K562 (cell line): ENCODE data around the gene FCSK. TPM values are rescaled to one million over a fixed set of nuclear protein-coding genes. Genes with fewer than 3 reads are reported as not detected.

ENCODE experiments used
- ATAC-seq: fragments of 200-7000 bp; cut with Tn5 transposase; 3 replicates; pipeline ENCODE4 v1.9.1; 2020; ENCODE audit warnings: moderate library complexity
- BruUV-seq: library from RNA; stranded (reverse); fragments of 400-500 nt; replicated peaks from 2 replicates; lab custom pipeline; 2021; lab: Mats Ljungman, UMichigan
- CTCF ChIA-PET: fragments of 300-600 bp; formaldehyde crosslinking; extraction: SDS; loops from one replicate; lab custom pipeline; 2021; ENCODE audit warnings: low intra/inter-chr PET ratio; lab: Yijun Ruan, JAX
- POLR2A ChIA-PET: fragments of 300-600, 350-650 bp; sonication (Branson Sonifier 250); formaldehyde crosslinking; extraction: SDS; loops from one replicate; lab custom pipeline; 2021; ENCODE audit warnings: antibody characterized with exemption, inconsistent platforms; lab: Yijun Ruan, JAX
- DNase-seq, 4 experiments: peaks; one replicate each; pipeline versions ENCODE4 v3.0.0 to v3.0.0-alpha.2; 2011 to 2018; ENCODE audit warnings: low spot score in 3 of 4, mixed read lengths in 3 of 4; ENCODE audit errors: extremely low read depth in 1 of 4
- FAIRE-seq: peaks from 2 replicates; lab custom pipeline; 2011; peaks lifted over from hg19 to GRCh38; lab: Jason Lieb, UNC
- H2AFZ ChIP-seq: 2 replicates; pipeline ENCODE4 v1.6.0; 2011; ENCODE audit warnings: low read depth, low read length, control low read depth, inconsistent platforms
- H3K27ac ChIP-seq: fragments of 200-600 bp; 3 replicates; pipeline ENCODE4 v1.8.0; 2011; ENCODE audit warnings: low read depth, mild to moderate bottlenecking, control low read depth, inconsistent platforms, low read length, moderate library complexity, mixed read lengths; ENCODE audit errors: extremely low read depth
- H3K27me3 ChIP-seq, 2 experiments: fragments of 300-600 bp in 1 of 2; 2 replicates in 1 of 2; 3 replicates in 1 of 2; pipeline versions ENCODE4 v1.6.0 to v1.8.0; 2011; ENCODE audit warnings: inconsistent platforms in 2 of 2, low read length in 2 of 2, mild to moderate bottlenecking in 1 of 2, mixed read lengths in 1 of 2, moderate library complexity in 1 of 2; ENCODE audit not compliant: control insufficient read depth in 2 of 2, insufficient read depth in 2 of 2
- H3K36me3 ChIP-seq: fragments of 300-600 bp; 3 replicates; pipeline ENCODE4 v1.8.0; 2011; ENCODE audit warnings: mild to moderate bottlenecking, low read length, inconsistent platforms; ENCODE audit not compliant: control insufficient read depth, insufficient read depth
- H3K4me1 ChIP-seq, 2 experiments: fragments of 200-600 bp in 1 of 2; replicated peaks in 1 of 2; 2 replicates in 1 of 2; 3 replicates in 1 of 2; pipeline versions ENCODE4 v1.5.1 to v1.8.0; 2011; ENCODE audit warnings: inconsistent platforms in 2 of 2, low read length in 2 of 2, mild to moderate bottlenecking in 1 of 2, mixed read lengths in 1 of 2, moderate library complexity in 1 of 2; ENCODE audit not compliant: control insufficient read depth in 2 of 2, insufficient read depth in 2 of 2
- H3K4me2 ChIP-seq: 2 replicates; pipeline ENCODE4 v1.6.1; 2011; ENCODE audit warnings: low read length, control low read depth, inconsistent platforms, mixed read lengths; ENCODE audit not compliant: insufficient read depth
- H3K4me3 ChIP-seq: fragments of 200-600 bp; sonication (generic), shearing (Covaris generic); 2 replicates; pipeline ENCODE4 v1.5.1; 2016; ENCODE audit warnings: control low read depth, inconsistent platforms
- H3K79me2 ChIP-seq: fragments of 200-600 bp; 3 replicates; pipeline ENCODE4 v1.8.0; 2011; ENCODE audit warnings: low read length, inconsistent platforms; ENCODE audit not compliant: control insufficient read depth, insufficient read depth
- H3K9ac ChIP-seq, 2 experiments: 2 replicates each; pipeline versions ENCODE4 v1.6.0 to v1.6.1; 2011; ENCODE audit warnings: low read depth in 2 of 2, low read length in 2 of 2, control low read depth in 1 of 2, inconsistent platforms in 1 of 2, mild to moderate bottlenecking in 1 of 2, mixed read lengths in 1 of 2; ENCODE audit not compliant: insufficient read depth in 1 of 2
- H3K9me1 ChIP-seq: one replicate; pipeline ENCODE4 v1.6.0; 2011; ENCODE audit warnings: inconsistent platforms, mild to moderate bottlenecking, low read length, moderate library complexity; ENCODE audit not compliant: control insufficient read depth, insufficient read depth
- H3K9me3 ChIP-seq: replicated peaks from 2 replicates; pipeline ENCODE4 v1.5.1; 2011; ENCODE audit warnings: low read depth, low read length, inconsistent platforms; ENCODE audit not compliant: control insufficient read depth, insufficient read depth
- H4K20me1 ChIP-seq: replicated peaks from 2 replicates; pipeline ENCODE4 v1.6.1; 2011; ENCODE audit warnings: low read length, inconsistent platforms, mixed read lengths; ENCODE audit not compliant: control insufficient read depth, insufficient read depth
- CC2D1A ChIP-seq: fragments of 450-650 bp; IDR thresholded peaks from 2 replicates; pipeline ENCODE4 v1.6.1; 2017; ENCODE audit warnings: mild to moderate bottlenecking
- MEF2D ChIP-seq: conservative IDR thresholded peaks from 2 replicates; pipeline ENCODE4 v1.6.1; 2016; ENCODE audit warnings: low read depth, missing genetic modification characterization, missing compliant biosample characterization
- MXD1 ChIP-seq: fragments of 250-450 bp; sonication (Bioruptor Pico); IDR thresholded peaks from 2 replicates; pipeline ENCODE4 v1.8.0; 2021; ENCODE audit warnings: borderline replicate concordance, mild to moderate bottlenecking, moderate library complexity; ENCODE audit not compliant: poor library complexity, severe bottlenecking
- RBFOX2 ChIP-seq: fragments of 200-400 bp; formaldehyde crosslinking; IDR thresholded peaks from 2 replicates; pipeline ENCODE4 v1.6.1; 2017; ENCODE audit warnings: low read depth, mild to moderate bottlenecking, low read length, moderate library complexity
- SIN3B ChIP-seq: fragments of 450-650 bp; IDR thresholded peaks from 2 replicates; pipeline ENCODE4 v1.6.1; 2017; ENCODE audit warnings: low read depth, mild to moderate bottlenecking, moderate library complexity
- SMARCB1 ChIP-seq: IDR thresholded peaks from 2 replicates; pipeline ENCODE4 v1.6.1; 2011; ENCODE audit warnings: improper control_type of control experiment, low read depth; ENCODE audit not compliant: insufficient read length
- SPI1 ChIP-seq: IDR thresholded peaks from 2 replicates; pipeline ENCODE4 v1.6.1; 2011; ENCODE audit warnings: low read depth, low read length, control low read depth, borderline replicate concordance
- ZNF384 ChIP-seq: IDR thresholded peaks from 2 replicates; pipeline ENCODE4 v1.6.1; 2012; ENCODE audit warnings: low read depth, low read length, improper control_type of control experiment
- ZNF717 ChIP-seq: fragments of 250-450 bp; sonication (Bioruptor Pico); IDR thresholded peaks from 2 replicates; pipeline ENCODE4 v1.5.0; 2021
- WGBS: fragments of 100-300 bp; shearing (Covaris generic); methylation state at CpG from one replicate; pipeline ENCODE4 v1.1.6; 2016; ENCODE audit warnings: low coverage, mixed read lengths; ENCODE audit not compliant: insufficient coverage; ENCODE audit errors: missing lambda C conversion rate; 5-methylcytosine and 5-hydroxymethylcytosine counted together
- in situ Hi-C: fragments of 300-500 bp; cut with MboI; formaldehyde crosslinking; loops from 4 replicates; pipeline ENCODE4 v1.15.0; 2018; ENCODE audit warnings: inconsistent platforms, mixed read lengths
- intact Hi-C: fragments of 100-400 bp; cut with micrococcal nuclease; formaldehyde crosslinking; loops from 2 replicates; pipeline ENCODE4 v1.14.2; 2022
- polyA plus RNA-seq, 8 experiments: library from polyadenylated mRNA; depleted of rRNA in 4 of 8; stranded (reverse) in 5 of 8; unstranded in 3 of 8; fragments of >200 nt; fragmentation: Nextera tagmentation in 2 of 8; fragmentation: Illumina TruSeq in 1 of 8; extraction: Ambion mirVana in 2 of 8; extraction: Trizol in 1 of 8; gene quantifications; 2 replicates each; pipeline versions ENCODE4 v1.2.1 to v1.2.3, GENCODE V29; 2011 to 2014; ENCODE audit warnings: inconsistent platforms in 1 of 8, missing spikeins in 1 of 8
- total RNA-seq, 7 experiments: library from RNA; depleted of rRNA in 6 of 7; stranded (reverse); fragments of >200 nt in 6 of 7; fragmentation: Illumina TruSeq in 2 of 7; extraction: Trizol in 2 of 7; gene quantifications; 2 replicates each; pipeline versions ENCODE4 v1.2.1 to v1.2.3, GENCODE V29; 2011 to 2021; ENCODE audit warnings: low replicate concordance in 1 of 7
- TF ChIP-seq, protein P1 (sequence below): fragments of 250-450 bp; sonication (Bioruptor Pico); IDR thresholded peaks from 2 replicates; pipeline ENCODE4 v1.5.0; 2021; ENCODE audit warnings: mild to moderate bottlenecking, moderate library complexity
- TF ChIP-seq, protein P2 (sequence below), 3 experiments: fragments of 200-800 bp in 1 of 3; sonication (Bioruptor generic) in 1 of 3; sonication (generic) in 1 of 3; formaldehyde crosslinking in 1 of 3; IDR thresholded peaks; 2 replicates each; pipeline versions ENCODE4 v1.6.1 to v1.8.0; 2016 to 2022; ENCODE audit warnings: mild to moderate bottlenecking in 2 of 3, missing compliant biosample characterization in 2 of 3, missing genetic modification characterization in 2 of 3, missing genetic modification reagents in 1 of 3
- TF ChIP-seq, protein P3 (sequence below): fragments of 200-800 bp; sonication (Bioruptor generic); IDR thresholded peaks from 2 replicates; pipeline ENCODE4 v1.6.1; 2017; ENCODE audit warnings: missing genetic modification characterization, missing compliant biosample characterization

The FCSK gene
- total and polyA plus RNA-seq, 9 of the 15 experiments (the other 6 are each of a cell fraction or from before 2014, with no cell fraction given), result 0.92 to 18.6 (median 8.3) TPM

DNA sequence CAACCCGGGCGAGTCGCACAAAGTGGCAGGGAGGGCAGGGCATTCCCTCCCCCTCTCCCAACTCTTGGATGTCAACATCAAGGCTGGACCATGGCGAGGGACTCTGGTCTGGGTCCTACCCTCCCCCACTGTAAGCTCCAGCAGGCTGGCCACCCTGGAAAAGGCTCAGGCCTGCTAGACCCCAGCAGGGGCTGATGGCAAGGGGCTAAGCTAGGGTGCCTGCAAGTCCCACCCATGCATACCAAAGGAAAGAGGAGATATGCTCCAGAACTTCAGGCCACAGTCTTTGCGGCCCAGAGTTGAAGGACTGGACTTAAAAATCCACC, 35.4 kb upstream of the FCSK start (continued):
- TF ChIP-seq ZNF717 (CRISPR knock-in tag) (no peak), MEF2D (tag) (no peak), MXD1 (no peak)

- in situ Hi-C loops, result no loop called here
- Histone ChIP-seq H3K27me3 (no peaks in the 10 kb centered on the region), H2AFZ (no peak overlapping the region), H3K9ac (peak overlapping the region; percentile 9 to 64; a peak in 3 of 4 replicates), H3K9me1 (peaks cover 22% of the 10 kb centered on the region), H3K36me3 (peaks cover 78% of the 10 kb centered on the region), H4K20me1 (peaks cover 24% of the 10 kb centered on the region), H3K79me2 (peaks cover 95% of the 10 kb centered on the region), H3K4me2 (peak overlapping the region; percentile 48), H3K4me3 (no peak overlapping the region), H3K4me1 (peaks cover 86 to 90% of the 10 kb centered on the region in 2 experiments), H3K27ac (peak overlapping the region; percentile 45; the same call in 2 of the 3 replicates), H3K9me3 (no peaks in the 10 kb centered on the region)
- BruUV-seq, result no TSS peak
- intact Hi-C loops, result loop anchor here (5.0 kb wide), 1 partner anchor 38 kb away; no protein-coding TSS in a partner anchor
- TF ChIP-seq SMARCB1 (no peak), ZNF384 (peak; percentile 71), RBFOX2 (peak; percentile 27; the same call in 1 of the 2 replicates), SIN3B (no peak), CC2D1A (no peak), SPI1 (0 out of 2 replicates have a peak, but pooled peaks have one; percentile 1)
- TF ChIP-seq, protein P1, sequence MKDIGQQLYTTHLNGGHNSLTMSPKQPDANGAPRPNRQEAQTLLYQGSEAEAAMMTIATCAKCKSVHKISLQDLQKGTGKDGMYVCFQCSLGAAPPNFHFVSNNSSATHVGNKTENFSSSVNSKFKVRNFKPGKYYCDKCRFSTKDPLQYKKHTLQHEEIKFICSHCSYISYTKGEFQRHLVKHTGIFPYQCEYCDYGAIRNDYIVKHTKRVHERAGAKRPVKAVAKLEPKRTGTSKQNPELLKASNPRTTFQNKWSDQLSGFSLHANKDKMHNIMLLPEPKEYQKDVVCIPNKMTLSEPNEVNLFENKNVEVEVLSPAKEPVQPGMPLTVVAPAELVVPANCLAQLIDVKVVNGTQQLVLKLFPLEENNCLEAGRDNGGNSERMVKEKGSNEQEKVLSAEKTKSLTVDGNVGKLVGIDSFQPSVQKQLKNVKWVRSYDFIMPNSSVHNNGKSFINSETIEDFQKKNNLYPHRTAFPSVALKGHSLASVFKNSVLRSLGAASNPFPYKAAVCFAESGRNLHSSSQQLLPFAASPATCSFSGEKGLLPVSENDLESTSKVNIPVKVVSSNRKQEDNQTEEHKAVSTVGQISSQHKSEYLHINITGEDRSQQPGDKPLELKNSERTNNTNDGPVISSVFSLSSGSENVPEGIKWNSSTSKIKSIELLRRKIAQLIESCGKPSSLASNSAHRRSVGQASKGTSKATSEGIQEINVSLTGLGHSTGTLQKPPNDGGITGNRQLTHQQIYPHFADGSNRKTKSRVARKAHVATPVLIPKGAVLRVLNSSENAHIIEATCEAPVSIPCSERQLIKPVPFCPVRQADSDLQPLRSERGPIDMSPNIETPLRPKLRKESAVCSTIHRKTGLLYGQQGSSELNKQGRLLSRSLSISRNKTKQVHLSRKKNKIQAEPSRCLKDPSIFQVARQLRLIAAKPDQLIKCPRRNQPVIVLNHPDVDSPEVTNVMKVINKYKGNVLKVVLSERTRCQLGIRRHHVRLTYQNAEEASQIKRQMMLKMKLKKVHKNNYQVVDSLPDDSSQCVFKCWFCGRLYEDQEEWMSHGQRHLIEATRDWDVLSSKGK (CRISPR knock-in tag), result no peak
- TF ChIP-seq, protein P2, sequence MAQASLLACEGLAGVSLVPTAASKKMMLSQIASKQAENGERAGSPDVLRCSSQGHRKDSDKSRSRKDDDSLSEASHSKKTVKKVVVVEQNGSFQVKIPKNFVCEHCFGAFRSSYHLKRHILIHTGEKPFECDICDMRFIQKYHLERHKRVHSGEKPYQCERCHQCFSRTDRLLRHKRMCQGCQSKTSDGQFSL (CRISPR knock-in tag; IDR thresholded peaks at IDR 0.05), result no peak
- TF ChIP-seq, protein P2 (tag; IDR thresholded peaks at IDR 0.05), result 0 out of 4 replicates have a peak, but pooled peaks of 1 of the 2 experiments have one; percentile 2
- TF ChIP-seq, protein P3, sequence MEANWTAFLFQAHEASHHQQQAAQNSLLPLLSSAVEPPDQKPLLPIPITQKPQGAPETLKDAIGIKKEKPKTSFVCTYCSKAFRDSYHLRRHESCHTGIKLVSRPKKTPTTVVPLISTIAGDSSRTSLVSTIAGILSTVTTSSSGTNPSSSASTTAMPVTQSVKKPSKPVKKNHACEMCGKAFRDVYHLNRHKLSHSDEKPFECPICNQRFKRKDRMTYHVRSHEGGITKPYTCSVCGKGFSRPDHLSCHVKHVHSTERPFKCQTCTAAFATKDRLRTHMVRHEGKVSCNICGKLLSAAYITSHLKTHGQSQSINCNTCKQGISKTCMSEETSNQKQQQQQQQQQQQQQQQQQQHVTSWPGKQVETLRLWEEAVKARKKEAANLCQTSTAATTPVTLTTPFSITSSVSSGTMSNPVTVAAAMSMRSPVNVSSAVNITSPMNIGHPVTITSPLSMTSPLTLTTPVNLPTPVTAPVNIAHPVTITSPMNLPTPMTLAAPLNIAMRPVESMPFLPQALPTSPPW, result peak; percentile 68
- CTCF ChIA-PET, result no interaction called here
- POLR2A ChIA-PET, result interaction anchor here (0.5 to 2.5 kb wide), 6 partner anchors 9 to 58 kb away, joined by 3 to 9 read pairs (median 4); no protein-coding TSS in a partner anchor
- DNase-seq (no peak), ATAC-seq (no peak), FAIRE-seq (no peak)
- WGBS, result 70% methylated on average over 14 of the region's 14 CpGs
Observed at GRCh38 chr16:70419384-70420327, 34.7 kb upstream of the FCSK start.
